Esophagus squamous epithelium (tissue), 5 donors: ENCODE measurements around the gene SLC46A3. TPM values are rescaled to one million over a fixed set of nuclear protein-coding genes. Genes with fewer than 3 reads are reported as not detected.

ENCODE experiments used
- DNase-seq: peaks from one replicate; lab custom pipeline; 2025; lab: John Stamatoyannopoulos, UW
- H3K27ac ChIP-seq, 4 donors: fragments of 200-600 bp; sonication (generic); one replicate each; pipeline ENCODE4 v1.5.1; 2016 to 2019; ENCODE audit warnings: mild to moderate bottlenecking in 1 of 4
- H3K27me3 ChIP-seq, 4 donors: fragments of 200-600 bp; sonication (generic); 1 replicate in 3 of 4; 2 replicates in 1 of 4; pipeline versions ENCODE4 v1.5.1 to v1.6.0; 2017 to 2021; ENCODE audit warnings: antibody characterized with exemption in 1 of 4
- H3K36me3 ChIP-seq, 3 donors: fragments of 200-600 bp; sonication (generic); one replicate each; pipeline ENCODE4 v1.5.1; 2016 to 2019
- H3K4me1 ChIP-seq, 3 donors: fragments of 200-600 bp; sonication (generic); one replicate each; pipeline ENCODE4 v1.5.1; 2017 to 2019
- H3K4me3 ChIP-seq, 4 donors: fragments of 200-600 bp; sonication (generic); 1 replicate in 3 of 4; 2 replicates in 1 of 4; pipeline ENCODE4 v1.5.1; 2016 to 2019; ENCODE audit warnings: mild to moderate bottlenecking in 2 of 4, moderate library complexity in 1 of 4
- H3K9me3 ChIP-seq, 3 donors: fragments of 200-600 bp; sonication (generic); one replicate each; pipeline ENCODE4 v1.5.1; 2016 to 2019
- POLR2A ChIP-seq, 4 donors: fragments of 450-650 bp; IDR thresholded peaks; one replicate each; pipeline ENCODE4 v1.6.1; 2017; ENCODE audit warnings: antibody characterized with exemption in 4 of 4, mild to moderate bottlenecking in 4 of 4, moderate library complexity in 3 of 4
- WGBS, 2 donors: methylation state at CpG; one replicate each; pipeline ENCODE4 v1.1.5; 2018; 5-methylcytosine and 5-hydroxymethylcytosine counted together
- intact Hi-C: fragments of 100-400 bp; cut with DNase I; formaldehyde crosslinking; loops from one replicate; pipeline ENCODE4 v1.15.0; 2022
- total RNA-seq, 4 donors: library from RNA; depleted of rRNA; stranded (reverse); fragments of >200 nt; gene quantifications; one replicate each; pipeline ENCODE4 v1.1.0, GENCODE V29; 2016
- TF ChIP-seq, protein P1 (sequence below), 6 experiments: fragments of 450-650 bp in 4 of 6; fragments of 200-600 bp in 2 of 6; sonication (generic) in 2 of 6; IDR thresholded peaks; one replicate each; pipeline ENCODE4 v1.5.1; 2016 to 2019; ENCODE audit warnings: antibody characterized with exemption in 6 of 6, mild to moderate bottlenecking in 4 of 6, moderate library complexity in 4 of 6
- donor health status: DM: yes; HTN: yes; CAD: no.

The SLC46A3 gene
- total RNA-seq, 4 donors from 2014 or later, result 0.99 to 8.0 (median 3.1) TPM

DNA sequence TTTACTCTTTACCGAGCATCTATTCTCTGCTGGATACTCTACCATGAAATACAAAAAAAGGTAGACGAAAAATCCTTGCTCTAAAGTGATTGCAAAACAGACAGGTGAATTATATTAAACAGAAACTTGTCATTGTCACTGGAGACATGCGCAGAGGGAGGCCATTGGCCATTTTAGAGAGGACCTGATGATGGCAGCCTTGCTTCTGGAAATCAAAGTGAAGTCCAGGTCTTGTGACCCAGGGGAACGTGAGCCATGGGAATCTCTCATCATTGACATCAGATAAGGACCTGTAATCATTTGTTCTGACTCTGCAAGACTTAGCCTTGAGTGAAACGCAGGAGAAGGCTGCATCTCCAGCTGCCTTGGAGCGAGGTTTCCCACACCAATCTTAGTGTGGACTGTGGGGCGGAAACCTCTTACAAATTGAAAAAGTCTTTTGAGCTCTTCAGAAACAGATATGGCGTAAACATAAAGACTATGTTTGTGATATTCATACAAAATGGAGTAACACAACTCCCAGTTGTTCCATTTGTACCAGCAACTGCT is 16.8 kb upstream of the SLC46A3 start:
- DNase-seq, result no peak
- intact Hi-C loops, result no loop called here
- TF ChIP-seq POLR2A (IDR thresholded peaks at IDR 0.05), result no peak
- TF ChIP-seq, protein P1, sequence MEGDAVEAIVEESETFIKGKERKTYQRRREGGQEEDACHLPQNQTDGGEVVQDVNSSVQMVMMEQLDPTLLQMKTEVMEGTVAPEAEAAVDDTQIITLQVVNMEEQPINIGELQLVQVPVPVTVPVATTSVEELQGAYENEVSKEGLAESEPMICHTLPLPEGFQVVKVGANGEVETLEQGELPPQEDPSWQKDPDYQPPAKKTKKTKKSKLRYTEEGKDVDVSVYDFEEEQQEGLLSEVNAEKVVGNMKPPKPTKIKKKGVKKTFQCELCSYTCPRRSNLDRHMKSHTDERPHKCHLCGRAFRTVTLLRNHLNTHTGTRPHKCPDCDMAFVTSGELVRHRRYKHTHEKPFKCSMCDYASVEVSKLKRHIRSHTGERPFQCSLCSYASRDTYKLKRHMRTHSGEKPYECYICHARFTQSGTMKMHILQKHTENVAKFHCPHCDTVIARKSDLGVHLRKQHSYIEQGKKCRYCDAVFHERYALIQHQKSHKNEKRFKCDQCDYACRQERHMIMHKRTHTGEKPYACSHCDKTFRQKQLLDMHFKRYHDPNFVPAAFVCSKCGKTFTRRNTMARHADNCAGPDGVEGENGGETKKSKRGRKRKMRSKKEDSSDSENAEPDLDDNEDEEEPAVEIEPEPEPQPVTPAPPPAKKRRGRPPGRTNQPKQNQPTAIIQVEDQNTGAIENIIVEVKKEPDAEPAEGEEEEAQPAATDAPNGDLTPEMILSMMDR (IDR thresholded peaks at IDR 0.05), result no peak

DNA sequence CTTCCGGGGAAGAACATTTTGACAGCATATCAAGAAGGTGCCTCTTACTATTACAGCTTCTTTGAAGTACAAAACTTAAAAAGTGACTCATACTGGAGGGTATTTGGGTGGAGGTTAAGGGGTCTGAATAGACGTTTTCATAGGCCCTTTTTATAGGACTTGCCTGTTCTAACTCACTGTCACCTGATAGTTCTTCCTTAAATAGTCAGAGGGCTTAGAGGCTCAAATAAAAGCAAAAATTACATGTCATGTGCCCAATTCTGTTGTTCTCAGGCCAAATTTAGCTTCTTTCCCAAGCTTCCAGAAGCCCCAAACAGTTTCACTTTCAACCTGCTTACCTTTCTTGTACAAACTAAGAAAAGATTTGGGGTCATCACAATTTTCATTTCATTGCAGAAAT is 16.1 kb upstream of the SLC46A3 start:
- no peak for DNase-seq
- Histone ChIP-seq H3K36me3 (no peaks in the 10 kb centered on the region), H3K27ac (no peak overlapping the region), H3K9me3 (no peaks in the 10 kb centered on the region), H3K27me3 (peaks cover 0 to 3% (median 0%) of the 10 kb centered on the region in 4 donors), H3K4me1 (no peaks in the 10 kb centered on the region), H3K4me3 (no peak overlapping the region)
- intact Hi-C loops, result no loop called here
- TF ChIP-seq, protein P1 (IDR thresholded peaks at IDR 0.05), result no peak
- no peak for TF ChIP-seq POLR2A (IDR thresholded peaks at IDR 0.05)
- WGBS, 2 donors, result 43 to 62% methylated on average over 2 of the region's 2 CpGs

More for the DNA sequence above, 16.8 kb upstream of the SLC46A3 start:
- no peak overlapping the region for H3K4me3 ChIP-seq
- H3K27me3 ChIP-seq, result peaks cover 0 to 3% (median 0%) of the 10 kb centered on the region in 4 donors
- WGBS, 2 donors, result 70 to 84% methylated on average over 7 to 8 of the region's 8 CpGs
- H3K4me1 ChIP-seq, result no peaks in the 10 kb centered on the region
- no peaks in the 10 kb centered on the region for H3K36me3 ChIP-seq
- no peak overlapping the region for H3K27ac ChIP-seq
- H3K9me3 ChIP-seq, result no peaks in the 10 kb centered on the region

DNA sequence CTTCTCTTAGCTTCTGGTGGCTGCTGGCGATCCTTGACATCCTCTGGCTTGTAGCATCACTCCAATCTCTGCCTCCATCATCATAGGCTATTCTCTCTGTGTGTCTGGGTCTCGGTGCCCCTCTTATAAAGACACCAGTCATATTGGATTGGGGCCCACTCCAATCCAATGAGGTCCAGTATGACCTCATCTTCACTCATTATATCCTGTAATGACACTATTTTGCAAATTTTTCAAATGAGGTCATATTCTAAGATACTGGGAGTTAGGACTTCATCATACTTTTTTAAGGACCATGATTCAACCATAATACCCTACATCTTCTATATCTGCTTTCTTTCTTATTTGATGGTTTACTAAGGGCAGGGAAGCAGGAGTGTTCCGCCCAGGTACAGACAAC is 12.0 kb upstream of the SLC46A3 start:
- Histone ChIP-seq H3K4me1 (no peaks in the 10 kb centered on the region), H3K9me3 (no peaks in the 10 kb centered on the region), H3K4me3 (no peak overlapping the region), H3K27ac (no peak overlapping the region), H3K27me3 (peaks cover 0 to 19% (median 0%) of the 10 kb centered on the region in 4 donors), H3K36me3 (no peaks in the 10 kb centered on the region)
- TF ChIP-seq POLR2A (IDR thresholded peaks at IDR 0.05), result no peak
- TF ChIP-seq, protein P1 (IDR thresholded peaks at IDR 0.05), result no peak
- 69 to 82% methylated on average over 3 of the region's 3 CpGs for WGBS, 2 donors
- intact Hi-C loops, result no loop called here
- no peak for DNase-seq

DNA sequence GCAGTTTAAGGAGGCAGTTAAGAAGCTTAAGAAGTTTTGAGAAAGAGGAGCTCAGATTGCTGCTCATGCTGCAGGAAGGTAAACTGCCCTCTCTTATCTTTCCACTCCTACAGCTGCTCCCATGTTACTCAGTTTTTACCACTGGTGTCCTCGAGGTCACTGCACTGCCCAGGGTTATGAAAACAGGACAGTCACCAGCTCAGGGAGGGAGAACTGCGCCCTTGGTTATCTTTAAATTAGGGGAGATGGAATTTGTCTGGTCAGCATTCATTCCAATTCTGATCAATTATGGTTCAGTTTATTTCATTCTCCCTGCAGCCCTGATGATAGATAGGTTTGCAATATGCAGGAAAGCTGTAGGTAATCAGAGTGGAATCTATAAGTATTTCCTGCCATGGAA is 10.8 kb upstream of the SLC46A3 start:
- H3K27me3 ChIP-seq, result peaks cover 0 to 19% (median 0%) of the 10 kb centered on the region in 4 donors
- TF ChIP-seq, protein P1 (IDR thresholded peaks at IDR 0.05), result no peak
- TF ChIP-seq POLR2A (IDR thresholded peaks at IDR 0.05), result no peak
- 40 to 50% methylated on average over 2 of the region's 2 CpGs for WGBS, 2 donors
- no peak overlapping the region for H3K4me3 ChIP-seq
- no peak for DNase-seq
- intact Hi-C loops, result no loop called here
- H3K27ac ChIP-seq, result no peak overlapping the region
- H3K4me1 ChIP-seq, result no peaks in the 10 kb centered on the region
- no peaks in the 10 kb centered on the region for H3K9me3 ChIP-seq
- no peaks in the 10 kb centered on the region for H3K36me3 ChIP-seq

DNA sequence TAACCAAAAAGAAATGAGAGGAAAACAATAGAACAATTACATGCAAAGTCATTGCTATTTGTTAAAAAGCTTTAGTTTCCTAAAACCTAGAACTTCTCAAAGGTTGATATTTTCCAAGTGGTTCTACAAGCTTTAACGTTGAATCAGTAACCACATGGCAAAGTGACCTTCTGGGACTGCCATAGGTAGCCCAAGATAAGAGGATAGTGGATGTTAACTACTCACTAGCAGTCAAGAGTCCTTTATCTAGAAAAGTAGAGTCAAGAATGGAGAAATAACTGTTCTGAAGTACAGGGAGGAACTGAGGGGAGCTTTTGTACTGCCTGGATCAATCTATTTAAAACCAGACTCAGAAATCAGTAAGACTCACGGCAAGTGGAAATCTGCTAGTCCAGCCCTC is 9.9 kb upstream of the SLC46A3 start:
- H3K9me3 ChIP-seq, result no peaks in the 10 kb centered on the region
- no peak for DNase-seq
- peaks cover 0 to 19% (median 0%) of the 10 kb centered on the region in 4 donors for H3K27me3 ChIP-seq
- no peak overlapping the region for H3K4me3 ChIP-seq
- TF ChIP-seq, protein P1 (IDR thresholded peaks at IDR 0.05), result no peak
- no peak for TF ChIP-seq POLR2A (IDR thresholded peaks at IDR 0.05)
- no peaks in the 10 kb centered on the region for H3K36me3 ChIP-seq
- no peak overlapping the region for H3K27ac ChIP-seq
- 70 to 74% methylated on average over 2 of the region's 2 CpGs for WGBS, 2 donors
- intact Hi-C loops, result no loop called here
- no peaks in the 10 kb centered on the region for H3K4me1 ChIP-seq
